Germinal center (tissue), 1 donor: Measurements from ENCODE around the gene CXCL9.
"Not testable (repeated sequence)": the region's sequence is repeated elsewhere in the genome, so short reads cannot be mapped to it uniquely, and the experiment has no call there.

Experiments
- DNase-seq: peaks from one replicate; pipeline ENCODE4 v3.0.0; 2012; ENCODE audit warnings: mixed read lengths, low spot score

CXCL9 gene

DNA sequence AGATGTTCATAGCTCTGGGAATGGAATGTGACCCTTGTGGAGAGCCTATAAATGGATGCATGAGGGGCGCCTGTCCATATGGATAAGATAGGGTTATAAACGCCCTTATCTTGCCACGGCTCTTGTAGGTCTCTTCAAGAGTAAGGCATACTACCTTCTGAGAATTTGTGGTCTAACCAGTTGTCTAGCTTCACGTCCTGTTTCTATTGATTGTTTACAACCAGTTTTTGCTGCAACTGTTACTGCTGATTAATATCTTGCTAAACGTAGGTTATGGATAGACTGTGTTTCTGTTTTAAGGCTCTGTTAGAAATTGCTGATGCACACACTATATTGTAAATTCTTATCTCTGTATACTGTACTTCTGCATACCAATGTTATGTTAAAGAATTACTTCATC is 52.5 kb downstream of the CXCL9 start:
- DNase-seq: not testable (repeated sequence)

DNA sequence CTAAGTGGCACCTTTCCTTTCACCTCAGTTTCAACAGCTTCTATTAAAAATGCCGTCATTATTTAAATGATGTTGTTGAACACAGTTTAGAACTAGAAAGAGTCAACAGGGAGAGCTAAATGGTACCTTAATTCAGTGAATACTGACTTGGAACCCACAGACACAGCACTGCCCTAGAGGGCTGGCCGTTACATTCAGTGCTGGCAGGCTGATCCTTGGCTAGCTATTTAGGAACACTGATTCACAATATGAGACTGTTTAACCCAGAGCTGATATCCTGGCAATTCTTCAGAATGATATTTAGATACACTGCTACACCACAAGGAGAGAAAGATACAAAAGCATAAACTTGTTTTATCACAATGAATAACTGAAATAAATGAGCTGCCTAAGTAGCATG is 53.8 kb downstream of the CXCL9 start:
- DNase-seq: no peak
